Activated CD4-positive, alpha-beta T cell treated with anti-CD3 and anti-CD28 coated beads, Interleukin-2, amount 50 U/mL, for 4 hours (primary cell): ENCODE measurements around the gene NDUFB10.

Experiments used
- DNase-seq, 2 experiments: peaks; one replicate each; pipeline ENCODE4 v3.0.0-alpha.2; 2020

NDUFB10 gene

DNA sequence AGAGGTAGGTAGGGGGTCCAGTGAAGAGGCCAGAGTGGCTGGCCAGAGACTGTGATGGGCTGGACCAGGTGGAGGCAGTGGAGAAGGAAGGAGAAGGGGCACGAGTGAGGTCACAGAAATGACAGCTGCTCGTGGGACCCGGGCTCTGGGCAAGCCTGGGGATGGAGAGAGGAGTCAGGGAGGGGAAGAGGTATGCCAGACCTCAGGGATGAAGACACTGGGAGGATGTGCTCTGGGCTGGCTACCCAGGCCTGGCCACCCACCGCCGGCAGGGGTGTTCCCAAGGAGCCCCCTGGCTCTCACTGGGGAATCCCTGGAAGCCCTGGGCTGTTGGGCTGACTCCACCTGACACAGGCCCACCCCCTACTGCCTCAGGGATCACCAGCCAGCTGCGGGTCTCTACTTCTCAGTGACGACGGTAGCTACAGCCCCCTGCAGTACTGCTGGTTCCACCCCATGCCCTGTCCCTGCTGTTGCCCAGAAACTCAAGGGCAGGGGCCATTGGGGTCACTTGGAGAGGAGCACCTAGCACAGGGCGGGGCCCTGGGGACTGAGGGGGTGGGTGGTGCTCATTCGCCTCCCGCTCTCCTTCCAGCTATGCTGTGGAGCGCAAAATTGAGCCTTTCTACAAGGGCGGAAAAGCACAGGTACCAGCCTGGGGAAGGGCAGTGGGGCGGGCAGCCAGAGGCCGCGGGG is 14.3 kb downstream of the NDUFB10 start:
- no peak for DNase-seq

GRCh38 chr16:1974157-1975070 is 15.1 kb downstream of the NDUFB10 start:
- DNase-seq = no peak

GRCh38 chr16:1975432-1976215 is 16.3 kb downstream of the NDUFB10 start:
- no peak for DNase-seq

GRCh38 chr16:1976216-1976520 is 16.8 kb downstream of the NDUFB10 start:
- DNase-seq = no peak

DNA sequence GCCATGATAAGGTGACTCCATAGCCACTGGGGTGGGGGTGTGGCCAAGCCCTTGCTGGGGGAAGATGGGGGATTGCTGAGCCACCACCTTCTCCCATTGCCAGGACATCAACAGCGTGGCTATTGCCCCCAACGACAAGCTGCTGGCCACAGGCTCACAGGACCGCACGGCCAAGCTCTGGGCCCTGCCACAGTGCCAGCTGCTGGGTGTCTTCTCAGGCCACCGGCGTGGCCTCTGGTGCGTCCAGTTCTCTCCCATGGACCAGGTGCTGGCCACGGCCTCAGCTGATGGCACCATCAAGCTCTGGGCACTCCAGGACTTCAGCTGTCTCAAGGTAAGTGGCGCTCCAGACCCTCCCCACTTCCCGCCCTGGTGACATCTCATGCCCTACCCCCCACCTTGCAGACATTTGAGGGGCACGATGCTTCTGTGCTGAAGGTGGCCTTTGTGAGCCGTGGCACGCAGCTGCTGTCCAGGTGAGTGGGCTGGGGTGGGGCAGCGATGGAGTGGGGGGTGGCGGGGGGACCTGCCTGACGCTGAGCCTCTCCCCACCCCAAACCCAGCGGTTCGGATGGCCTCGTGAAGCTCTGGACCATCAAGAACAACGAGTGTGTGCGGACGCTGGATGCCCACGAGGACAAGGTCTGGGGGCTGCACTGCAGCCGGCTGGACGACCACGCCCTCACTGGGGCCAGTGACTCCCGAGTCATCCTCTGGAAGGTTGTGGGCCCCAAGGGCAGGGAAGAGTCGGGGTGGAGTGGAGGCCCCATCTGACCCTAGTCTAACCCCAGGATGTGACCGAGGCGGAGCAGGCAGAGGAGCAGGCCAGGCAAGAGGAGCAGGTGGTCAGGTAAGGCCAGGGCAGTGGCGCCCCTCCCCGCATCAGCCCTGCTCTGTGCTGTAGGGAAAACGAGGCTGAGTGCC is 17.9 kb downstream of the NDUFB10 start:
- DNase-seq = no peak

GRCh38 chr16:1977875-1978268 is 18.5 kb downstream of the NDUFB10 start:
- no peak for DNase-seq

- no peak for DNase-seq
These were observed 19.3 kb downstream of the NDUFB10 start for GRCh38 chr16:1978476-1979120.

- DNase-seq = peak in 1 of 2 experiments; percentile 53
These were observed 20.1 kb downstream of the NDUFB10 start for GRCh38 chr16:1979271-1980029.

- DNase-seq = no peak
These were observed 20.9 kb downstream of the NDUFB10 start for GRCh38 chr16:1980030-1980769.

- DNase-seq = no peak
These were observed 21.4 kb downstream of the NDUFB10 start for GRCh38 chr16:1980770-1981087.

- no peak for DNase-seq
These were observed 22.1 kb downstream of the NDUFB10 start, which contains the start of gene NOXO1 for GRCh38 chr16:1981398-1981836. NOXO1 (minus strand) TSS chr16:1981469; CDS start chr16:1981179, 290 bp downstream.

- DNase-seq = no peak
These were observed 22.7 kb downstream of the NDUFB10 start for GRCh38 chr16:1982013-1982433.

- DNase-seq = no peak
These were observed 23.7 kb downstream of the NDUFB10 start for GRCh38 chr16:1982991-1983543.

- peak in 1 of 2 experiments; percentile 39 for DNase-seq
These were observed 24.4 kb downstream of the NDUFB10 start, which contains the start of gene GFER for GRCh38 chr16:1983544-1984346. GFER (plus strand) TSS chr16:1984193; CDS start chr16:1984219, 26 bp downstream.

- DNase-seq = no peak
These were observed 25.2 kb downstream of the NDUFB10 start for GRCh38 chr16:1984347-1985225.

DNA sequence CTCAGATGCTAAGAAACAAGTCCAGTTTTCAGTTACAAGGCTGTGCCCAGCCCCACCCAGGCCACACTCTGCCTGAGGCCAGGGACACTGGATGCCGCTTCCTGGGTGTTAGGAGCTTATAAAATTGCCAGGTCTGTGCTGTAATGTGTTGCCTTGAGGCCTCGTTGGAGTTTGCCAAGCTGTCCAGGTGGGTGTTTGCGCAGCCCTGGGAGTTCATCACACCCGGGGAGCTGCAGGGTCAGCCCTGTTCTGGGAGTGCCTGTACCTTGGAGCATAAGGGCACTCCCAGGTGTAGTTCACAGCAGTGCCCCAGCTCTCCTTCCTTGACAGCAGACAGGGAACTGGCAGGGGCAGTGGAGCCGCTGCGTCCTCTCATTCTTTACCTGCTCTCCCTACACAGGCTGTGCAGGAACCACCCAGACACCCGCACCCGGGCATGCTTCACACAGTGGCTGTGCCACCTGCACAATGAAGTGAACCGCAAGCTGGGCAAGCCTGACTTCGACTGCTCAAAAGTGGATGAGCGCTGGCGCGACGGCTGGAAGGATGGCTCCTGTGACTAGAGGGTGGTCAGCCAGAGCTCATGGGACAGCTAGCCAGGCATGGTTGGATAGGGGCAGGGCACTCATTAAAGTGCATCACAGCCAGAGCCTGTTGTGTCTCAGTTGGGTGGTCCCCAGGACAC is 26.3 kb downstream of the NDUFB10 start:
- no peak for DNase-seq

DNA sequence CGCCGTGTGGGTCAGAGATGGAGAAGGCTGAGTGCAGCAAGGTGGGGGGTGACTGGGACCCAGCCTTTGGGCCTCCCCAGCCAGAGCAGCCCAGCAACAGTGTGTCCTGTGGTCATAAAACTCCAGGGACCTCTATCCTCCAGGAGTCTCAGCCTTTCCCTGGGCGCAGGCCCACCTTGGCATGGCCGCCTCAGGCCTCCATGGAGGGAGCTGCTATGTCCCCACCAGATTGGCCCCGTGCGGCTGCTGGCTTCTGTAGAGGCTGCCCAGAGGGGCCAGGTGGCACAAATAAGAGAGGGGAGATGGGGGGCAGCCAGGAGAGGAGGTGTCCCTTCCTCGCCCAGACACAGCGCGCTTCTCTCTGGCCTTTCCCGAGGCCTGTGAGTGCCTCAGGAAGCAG is 27.9 kb downstream of the NDUFB10 start:
- DNase-seq = no peak
